ENCODE results near the gene RTN4R. TPM values are rescaled to one million over a fixed set of nuclear protein-coding genes. Genes with fewer than 3 reads are reported as not detected.

Gene RTN4R
- total RNA-seq, 2 experiments from 2014 or later, result 3.1 to 4.0 TPM

DNA sequence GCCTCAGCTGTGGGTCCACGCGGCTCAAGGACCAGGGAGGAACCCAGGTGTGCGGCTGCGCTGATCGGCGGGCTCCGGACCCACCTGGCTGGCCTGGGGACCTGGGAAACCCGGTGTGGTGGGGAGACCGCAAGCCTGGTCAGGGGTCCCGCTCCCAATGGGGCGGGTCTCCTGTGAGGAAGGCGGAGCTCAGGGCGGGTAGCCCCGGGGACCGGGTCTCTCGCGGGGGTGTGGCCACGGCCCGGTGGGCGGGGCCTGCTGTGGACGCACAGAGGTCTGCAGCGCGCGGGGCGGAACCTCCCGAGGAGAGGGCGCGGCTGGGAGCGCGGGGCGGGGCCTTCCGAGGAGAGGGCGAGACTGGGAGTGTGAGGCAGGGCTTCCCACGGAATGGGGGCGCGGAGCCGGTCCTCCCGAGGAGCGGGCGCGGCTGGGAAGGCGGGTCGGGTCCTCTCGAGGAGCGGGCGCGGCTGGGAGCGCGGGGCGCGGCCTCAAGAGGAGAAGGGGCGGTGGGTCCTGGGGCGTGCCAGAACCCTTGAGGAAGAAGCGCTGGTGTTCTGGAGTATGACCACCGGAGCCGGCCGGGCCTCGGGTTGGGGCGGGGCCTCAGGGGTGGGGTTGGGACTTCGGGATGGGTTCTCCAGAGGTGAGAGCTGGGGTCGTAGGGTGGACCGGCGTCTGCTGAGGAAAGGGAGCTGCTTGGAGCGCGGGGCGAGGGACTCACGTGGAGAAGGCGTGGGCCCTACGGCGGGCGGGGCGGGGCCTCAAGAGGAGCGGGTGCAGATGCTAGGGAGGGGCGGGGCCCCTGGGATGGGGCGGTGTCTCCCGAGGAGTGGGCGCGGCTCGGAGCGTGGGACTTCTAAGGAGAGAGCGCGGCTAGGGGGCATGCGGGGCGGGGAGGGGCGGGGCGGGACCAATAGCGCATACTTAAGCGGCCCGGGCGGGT is 31.0 kb upstream of the RTN4R start:
- H3K9me3 Mint-ChIP-seq, result no peaks in the 10 kb centered on the region
- peak; percentile 92 for DNase-seq
- H3K27me3 Mint-ChIP-seq, result peaks cover 20% of the 10 kb centered on the region
- peak overlapping the region; percentile 76 for H3K4me3 Mint-ChIP-seq
- ChIA-PET POLR2A (interaction anchor here (0.6 kb wide), 1 partner anchor 24 kb away, joined by 6 read pairs; no protein-coding TSS in a partner anchor), CTCF (interaction anchor here (0.6 kb wide), 1 partner anchor 142 kb away, joined by 3 read pairs; no protein-coding TSS in a partner anchor)
- no peaks in the 10 kb centered on the region for H3K36me3 Mint-ChIP-seq (ENCODE audit: low read depth)
- peaks cover 18% of the 10 kb centered on the region for H3K4me1 Mint-ChIP-seq
- H3K27ac Mint-ChIP-seq, result peak overlapping the region; percentile 36

DNA sequence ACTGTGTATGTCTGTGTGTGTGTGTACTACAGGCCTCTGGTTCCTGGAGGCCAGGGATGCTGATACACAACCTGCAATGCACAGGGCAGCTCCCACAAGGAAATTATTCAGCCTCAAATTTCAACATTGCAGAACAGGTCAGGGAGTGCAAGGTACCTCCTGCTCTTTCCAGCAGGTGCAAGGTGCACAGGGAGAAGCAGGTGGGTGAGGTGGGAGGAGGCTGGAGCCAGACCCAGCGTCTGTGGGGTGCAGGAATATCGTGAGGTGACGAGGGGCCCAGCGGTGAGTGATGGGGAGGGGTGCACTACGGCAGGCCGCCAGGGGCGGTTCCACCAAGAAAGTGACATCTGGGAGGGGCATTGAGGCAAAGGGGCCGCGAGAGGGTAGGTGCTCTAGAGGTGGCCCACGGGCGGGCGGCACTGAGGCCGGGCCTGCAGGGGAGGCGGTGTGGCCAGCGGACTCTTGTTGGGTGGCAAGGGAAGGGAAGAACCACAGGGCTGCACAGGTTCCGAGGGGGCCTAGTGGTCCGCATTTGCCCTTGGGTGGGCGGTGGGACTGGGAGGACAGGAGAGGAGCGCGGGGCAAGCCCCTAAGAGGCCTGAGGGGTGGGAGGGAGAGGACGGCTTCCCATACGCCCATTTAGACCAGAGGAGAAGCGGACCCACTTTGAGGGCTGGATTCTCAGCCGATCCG is 30.1 kb upstream of the RTN4R start:
- peaks cover 20% of the 10 kb centered on the region for H3K27me3 Mint-ChIP-seq
- peaks cover 18% of the 10 kb centered on the region for H3K4me1 Mint-ChIP-seq
- CTCF ChIA-PET, result interaction anchor here (0.6 kb wide), 1 partner anchor 141 kb away, joined by 3 read pairs; no protein-coding TSS in a partner anchor
- no peak for DNase-seq
- H3K9me3 Mint-ChIP-seq, result no peaks in the 10 kb centered on the region
- peak overlapping the region; percentile 45 for H3K4me3 Mint-ChIP-seq
- H3K27ac Mint-ChIP-seq, result no peak overlapping the region
- H3K36me3 Mint-ChIP-seq (ENCODE audit: low read depth), result no peaks in the 10 kb centered on the region
- POLR2A ChIA-PET, result interaction anchor here (0.6 kb wide), 1 partner anchor 25 kb away, joined by 6 read pairs; no protein-coding TSS in a partner anchor

DNA sequence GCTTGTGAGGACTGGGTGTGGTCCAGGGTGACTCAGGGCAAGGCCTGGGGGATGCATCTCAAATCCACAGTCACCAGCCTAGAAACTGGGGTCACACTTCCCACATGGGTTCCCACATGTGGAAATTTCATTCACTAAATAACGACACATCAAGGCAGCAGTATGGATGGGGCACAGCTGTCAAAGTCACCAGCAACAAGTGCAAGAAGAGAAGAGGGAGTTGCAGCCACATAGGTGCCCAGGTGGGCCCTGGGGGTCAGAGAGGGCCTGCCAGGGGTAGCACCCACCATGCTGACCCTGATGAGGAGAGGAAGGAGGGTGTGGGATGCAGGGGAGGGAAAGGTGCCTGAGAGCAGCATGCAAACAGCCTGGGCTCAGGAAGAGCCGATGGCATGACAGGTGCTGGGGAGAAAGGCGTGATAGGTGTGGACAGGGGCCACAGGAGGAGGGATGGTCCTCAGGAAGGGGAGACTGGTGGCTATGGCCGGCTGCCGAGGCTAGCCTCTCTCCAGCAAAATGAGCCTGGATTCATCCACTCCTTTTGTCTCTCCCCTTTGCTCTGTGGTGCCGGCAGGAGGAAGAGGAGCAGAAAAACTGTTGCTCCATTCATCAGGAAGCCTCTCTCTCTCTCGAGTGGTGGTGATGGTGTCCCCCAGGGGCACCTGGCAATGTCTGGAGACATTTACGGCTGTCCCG is 29.4 kb upstream of the RTN4R start:
- POLR2A ChIA-PET, result no interaction called here
- Mint-ChIP-seq H3K4me3 (no peak overlapping the region), H3K4me1 (peaks cover 16% of the 10 kb centered on the region), H3K27ac (no peak overlapping the region), H3K36me3 (ENCODE audit: low read depth) (no peaks in the 10 kb centered on the region), H3K9me3 (no peaks in the 10 kb centered on the region), H3K27me3 (peaks cover 18% of the 10 kb centered on the region)
- no peak for DNase-seq
- CTCF ChIA-PET, result no interaction called here

DNA sequence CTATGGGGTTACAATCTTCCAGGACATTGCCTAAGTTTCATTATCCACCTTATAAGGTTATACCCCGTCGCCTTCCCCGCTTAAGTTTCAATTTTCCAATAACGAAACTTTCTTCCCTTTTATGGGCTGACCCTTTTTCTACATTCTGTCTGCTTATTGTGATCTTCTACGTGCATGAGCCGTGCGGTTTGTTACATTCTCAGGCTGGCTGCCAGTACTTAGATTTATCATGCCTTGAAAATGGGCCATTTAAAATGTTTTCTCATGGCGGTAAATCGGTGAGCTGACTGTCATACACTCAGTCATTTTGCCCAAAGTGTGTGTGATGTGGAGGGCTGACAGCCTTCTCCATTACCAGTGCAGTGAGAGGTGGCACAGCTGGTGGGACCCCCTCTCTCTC is 28.5 kb upstream of the RTN4R start:
- H3K27ac Mint-ChIP-seq, result no peak overlapping the region
- H3K4me3 Mint-ChIP-seq, result no peak overlapping the region
- peaks cover 15% of the 10 kb centered on the region for H3K4me1 Mint-ChIP-seq
- DNase-seq, result no peak
- peaks cover 17% of the 10 kb centered on the region for H3K27me3 Mint-ChIP-seq
- POLR2A ChIA-PET, result no interaction called here
- no peaks in the 10 kb centered on the region for H3K36me3 Mint-ChIP-seq (ENCODE audit: low read depth)
- CTCF ChIA-PET, result no interaction called here
- H3K9me3 Mint-ChIP-seq, result no peaks in the 10 kb centered on the region

DNA sequence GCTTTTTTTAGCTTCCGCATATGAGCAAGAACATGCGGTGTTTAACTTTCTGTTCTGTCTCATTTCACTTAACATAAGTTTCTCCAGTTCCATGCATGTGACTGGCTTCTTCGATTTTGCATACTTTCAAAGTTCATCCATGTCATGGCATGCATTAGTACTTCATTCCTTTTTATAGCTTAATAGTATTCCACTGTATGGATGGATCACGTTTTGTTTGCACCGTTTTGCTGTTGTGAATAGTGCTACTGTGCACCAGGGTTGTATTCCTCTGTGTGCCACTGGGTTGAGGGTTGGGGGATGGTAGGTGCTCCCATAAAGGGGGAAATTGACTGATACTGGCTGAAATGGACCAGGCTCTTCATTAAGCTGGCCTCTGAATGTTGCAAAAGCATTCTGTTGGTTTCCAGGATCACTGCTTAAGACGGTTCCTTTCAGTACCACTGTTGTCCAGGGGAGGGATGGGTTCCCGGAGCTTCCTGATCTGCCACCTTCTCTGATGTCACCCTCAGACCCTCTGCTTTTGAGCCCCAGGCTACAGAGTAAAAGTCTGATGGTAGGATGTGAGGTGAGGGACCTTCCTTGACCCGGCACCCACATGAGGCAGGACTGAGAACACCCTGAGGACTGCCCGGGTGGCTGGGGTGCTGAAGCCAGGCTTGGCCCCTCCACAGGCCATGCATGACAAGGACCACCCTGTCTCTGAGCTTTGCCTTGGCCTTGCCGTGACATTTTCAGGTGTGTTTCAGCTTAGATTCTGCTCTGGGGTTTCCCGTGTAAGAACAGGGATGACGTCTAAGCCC is 27.3 kb upstream of the RTN4R start:
- Mint-ChIP-seq H3K9me3 (no peaks in the 10 kb centered on the region), H3K4me3 (no peak overlapping the region), H3K4me1 (peaks cover 9% of the 10 kb centered on the region), H3K27ac (no peak overlapping the region), H3K36me3 (ENCODE audit: low read depth) (no peaks in the 10 kb centered on the region), H3K27me3 (peaks cover 7% of the 10 kb centered on the region)
- ChIA-PET POLR2A (no interaction called here), CTCF (interaction anchor here (0.8 kb wide), 1 partner anchor 10 kb away, joined by 3 read pairs; no protein-coding TSS in a partner anchor)
- no peak for DNase-seq

DNA sequence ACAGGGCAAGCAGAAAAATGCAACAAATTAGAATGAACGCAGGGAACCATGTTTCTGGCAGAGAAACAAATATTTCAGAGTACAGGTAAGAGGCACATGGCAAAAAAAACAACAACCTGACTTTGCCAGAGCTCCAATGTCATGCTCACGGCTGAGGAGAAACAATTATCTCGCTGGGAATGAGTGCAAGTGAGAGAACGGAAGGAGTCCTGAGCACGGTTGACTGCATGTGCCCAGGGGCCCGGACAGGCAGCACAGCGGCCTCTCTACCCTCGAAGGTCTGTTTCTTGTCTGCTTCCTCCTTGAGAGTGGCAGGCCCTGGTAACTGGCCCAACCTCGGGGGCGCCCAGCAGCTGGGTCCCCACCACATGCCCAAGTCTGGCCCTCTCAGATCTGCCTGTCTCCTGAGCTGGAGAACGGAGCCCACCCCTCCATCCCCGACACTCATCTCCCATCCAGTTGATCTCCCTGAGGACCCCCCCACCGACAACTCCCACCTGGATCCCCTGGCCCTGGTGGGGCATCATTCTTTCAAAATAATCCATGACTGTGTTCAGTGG is 24.6 kb upstream of the RTN4R start:
- Mint-ChIP-seq H3K27ac (no peak overlapping the region), H3K4me3 (no peak overlapping the region), H3K36me3 (ENCODE audit: low read depth) (no peaks in the 10 kb centered on the region), H3K27me3 (peaks cover 4% of the 10 kb centered on the region), H3K4me1 (no peaks in the 10 kb centered on the region), H3K9me3 (no peaks in the 10 kb centered on the region)
- no peak for DNase-seq
- POLR2A ChIA-PET, result interaction anchor here (0.6 kb wide), 1 partner anchor 648 kb away, joined by 3 read pairs; no protein-coding TSS in a partner anchor
- CTCF ChIA-PET, result no interaction called here

DNA sequence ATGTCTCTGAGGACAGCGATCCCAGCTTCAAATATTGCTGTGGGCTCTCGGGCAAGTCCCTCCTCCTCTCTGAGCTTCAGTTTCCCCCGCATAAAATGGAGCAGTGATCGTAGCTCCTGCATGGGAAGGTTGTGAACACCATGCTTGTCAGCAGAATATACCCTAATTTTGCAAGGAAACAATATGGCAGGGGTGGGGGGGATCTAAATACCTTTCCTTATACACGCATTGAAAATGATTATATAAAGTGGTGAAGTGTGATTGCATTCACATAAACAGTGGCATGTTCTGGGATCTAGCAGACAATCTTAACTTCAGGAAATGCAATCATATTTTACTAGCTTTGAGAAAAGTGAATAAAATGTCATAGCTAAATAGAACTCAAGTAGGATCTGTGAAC is 24.0 kb upstream of the RTN4R start:
- CTCF ChIA-PET, result no interaction called here
- Mint-ChIP-seq H3K36me3 (ENCODE audit: low read depth) (no peaks in the 10 kb centered on the region), H3K27ac (no peak overlapping the region), H3K4me3 (no peak overlapping the region), H3K27me3 (peaks cover 4% of the 10 kb centered on the region), H3K4me1 (no peaks in the 10 kb centered on the region), H3K9me3 (no peaks in the 10 kb centered on the region)
- POLR2A ChIA-PET, result no interaction called here
- no peak for DNase-seq

DNA sequence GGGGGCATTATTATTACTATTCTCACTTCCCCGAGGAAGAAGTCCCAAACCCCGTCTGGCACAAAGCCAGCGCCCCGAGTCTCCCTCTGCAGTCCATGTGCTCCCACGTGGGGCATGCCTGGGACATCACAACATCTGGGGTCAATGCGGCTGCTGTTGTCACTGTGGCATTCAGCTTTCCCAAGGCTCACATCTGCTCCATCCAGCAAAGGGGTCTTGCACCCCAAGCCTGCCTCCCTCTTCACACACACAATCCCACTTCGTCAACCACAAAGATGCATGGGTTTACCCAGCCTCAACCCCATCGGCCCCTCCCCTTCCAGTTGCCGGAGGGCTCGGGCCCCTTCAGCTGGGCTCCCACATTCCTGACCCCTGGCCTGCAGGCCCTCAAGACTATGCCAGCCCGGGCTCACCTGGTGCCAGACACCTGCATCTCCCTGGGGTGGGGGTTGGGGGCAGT is 23.5 kb upstream of the RTN4R start:
- DNase-seq, result no peak
- no peak overlapping the region for H3K4me3 Mint-ChIP-seq
- ChIA-PET POLR2A (no interaction called here), CTCF (no interaction called here)
- peaks cover 4% of the 10 kb centered on the region for H3K27me3 Mint-ChIP-seq
- H3K27ac Mint-ChIP-seq, result no peak overlapping the region
- H3K4me1 Mint-ChIP-seq, result no peaks in the 10 kb centered on the region
- H3K9me3 Mint-ChIP-seq, result no peaks in the 10 kb centered on the region
- H3K36me3 Mint-ChIP-seq (ENCODE audit: low read depth), result no peaks in the 10 kb centered on the region

DNA sequence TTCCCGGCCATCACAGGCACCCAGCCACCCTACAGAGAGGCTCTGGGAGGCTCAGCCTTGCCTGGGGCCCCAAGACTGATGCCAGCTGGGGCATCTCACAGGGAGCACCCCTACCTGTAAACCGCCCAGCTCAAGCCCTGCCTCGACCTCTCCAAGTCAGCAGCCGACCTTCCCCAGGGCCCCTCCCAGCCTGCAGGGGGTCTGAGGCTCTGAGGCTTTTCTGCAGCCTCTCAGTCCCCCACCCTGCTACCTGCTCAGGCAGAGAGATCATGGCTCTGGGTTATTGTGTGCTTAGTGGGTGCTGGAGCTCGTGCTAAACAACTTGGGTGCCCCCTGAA is 23.1 kb upstream of the RTN4R start:
- ChIA-PET POLR2A (no interaction called here), CTCF (interaction anchor here (1.1 kb wide), 1 partner anchor 134 kb away, joined by 3 read pairs; no protein-coding TSS in a partner anchor)
- no peak overlapping the region for H3K4me3 Mint-ChIP-seq
- H3K27ac Mint-ChIP-seq, result no peak overlapping the region
- no peaks in the 10 kb centered on the region for H3K36me3 Mint-ChIP-seq (ENCODE audit: low read depth)
- no peaks in the 10 kb centered on the region for H3K9me3 Mint-ChIP-seq
- H3K27me3 Mint-ChIP-seq, result peaks cover 4% of the 10 kb centered on the region
- no peak for DNase-seq
- no peaks in the 10 kb centered on the region for H3K4me1 Mint-ChIP-seq

DNA sequence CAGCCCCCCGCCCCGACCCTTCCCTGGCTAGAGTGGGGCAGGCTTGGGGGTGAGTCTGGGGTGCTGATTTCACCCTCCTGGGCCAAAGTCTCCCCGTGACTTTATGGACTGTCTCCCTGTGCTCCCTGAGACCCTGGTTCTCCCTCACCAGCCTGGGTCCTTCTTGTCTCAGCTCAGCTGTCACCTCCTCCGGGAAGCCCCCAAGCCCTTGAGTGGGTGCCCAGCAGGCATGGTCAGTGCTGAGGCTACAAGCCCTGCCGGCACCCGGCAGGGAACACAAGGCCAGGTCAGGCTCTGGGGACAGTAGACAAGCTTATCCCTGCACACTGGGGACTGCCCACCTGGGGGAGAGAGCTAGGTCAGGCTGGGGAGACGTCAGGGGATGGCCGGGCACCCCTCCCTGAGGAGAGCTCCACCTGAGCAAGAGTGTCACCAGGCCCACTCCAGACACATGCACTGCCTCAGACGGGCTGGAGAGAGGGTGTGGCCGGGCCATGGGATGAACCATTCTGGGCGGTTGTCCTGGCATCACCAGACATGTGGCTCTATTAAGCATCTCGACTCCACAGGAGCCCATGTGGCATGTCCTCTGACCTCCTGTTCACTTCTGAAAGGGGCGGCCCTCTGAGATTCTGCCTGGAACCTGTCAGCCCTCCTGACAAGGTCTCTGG is 22.6 kb upstream of the RTN4R start:
- Mint-ChIP-seq H3K4me1 (no peaks in the 10 kb centered on the region), H3K36me3 (ENCODE audit: low read depth) (no peaks in the 10 kb centered on the region), H3K27me3 (peaks cover 4% of the 10 kb centered on the region), H3K27ac (no peak overlapping the region), H3K4me3 (no peak overlapping the region), H3K9me3 (no peaks in the 10 kb centered on the region)
- POLR2A ChIA-PET, result no interaction called here
- no peak for DNase-seq
- CTCF ChIA-PET, result interaction anchor here (1.1 kb wide), 1 partner anchor 134 kb away, joined by 3 read pairs; no protein-coding TSS in a partner anchor

DNA sequence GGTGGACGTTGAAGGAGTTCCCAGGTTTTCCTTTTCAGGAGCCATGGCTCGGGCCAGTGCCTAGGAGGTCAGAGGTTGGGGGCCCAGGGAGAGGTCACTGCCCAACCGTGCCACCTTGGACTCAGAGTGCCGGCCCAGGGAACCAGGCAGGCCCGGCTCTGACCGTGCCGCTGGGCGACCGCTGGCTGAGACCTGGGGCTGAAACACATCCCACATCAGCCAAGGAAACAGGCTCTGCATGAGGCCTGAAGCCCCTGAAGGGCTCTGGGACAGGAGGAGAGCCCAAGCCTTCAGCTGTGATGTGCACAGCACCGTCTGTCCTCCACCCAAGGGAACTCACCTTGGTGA is 21.9 kb upstream of the RTN4R start:
- H3K4me1 Mint-ChIP-seq, result no peaks in the 10 kb centered on the region
- CTCF ChIA-PET, result no interaction called here
- H3K36me3 Mint-ChIP-seq (ENCODE audit: low read depth), result no peaks in the 10 kb centered on the region
- no peak for DNase-seq
- H3K9me3 Mint-ChIP-seq, result no peaks in the 10 kb centered on the region
- POLR2A ChIA-PET, result no interaction called here
- H3K4me3 Mint-ChIP-seq, result no peak overlapping the region
- peaks cover 4% of the 10 kb centered on the region for H3K27me3 Mint-ChIP-seq
- H3K27ac Mint-ChIP-seq, result no peak overlapping the region

All from activated CD4-positive, alpha-beta T cell treated with anti-CD3 and anti-CD28 coated beads, Interleukin-2, amount 10 ng/mL, durations not matched to agents 7 days and 5 days (primary cell).